ENCODE data around the gene NSUN6.
"Not testable (repeated sequence)": the region's sequence is repeated elsewhere in the genome, so short reads cannot be mapped to it uniquely, and the experiment has no call there.

Gene NSUN6

GRCh38 chr10:18608596-18608995 is 42.8 kb downstream of the NSUN6 start:
- intact Hi-C loops (cut with micrococcal nuclease) = no loop called here
- Mint-ChIP-seq H3K27me3 (no peaks in the 10 kb centered on the region), H3K9me3 (no peaks in the 10 kb centered on the region), H3K36me3 (ENCODE audit: low read depth) (peaks cover 38% of the 10 kb centered on the region), H3K27ac (no peak overlapping the region), H3K4me1 (ENCODE audit: low read depth) (no peaks in the 10 kb centered on the region), H3K4me3 (no peak overlapping the region)

DNA sequence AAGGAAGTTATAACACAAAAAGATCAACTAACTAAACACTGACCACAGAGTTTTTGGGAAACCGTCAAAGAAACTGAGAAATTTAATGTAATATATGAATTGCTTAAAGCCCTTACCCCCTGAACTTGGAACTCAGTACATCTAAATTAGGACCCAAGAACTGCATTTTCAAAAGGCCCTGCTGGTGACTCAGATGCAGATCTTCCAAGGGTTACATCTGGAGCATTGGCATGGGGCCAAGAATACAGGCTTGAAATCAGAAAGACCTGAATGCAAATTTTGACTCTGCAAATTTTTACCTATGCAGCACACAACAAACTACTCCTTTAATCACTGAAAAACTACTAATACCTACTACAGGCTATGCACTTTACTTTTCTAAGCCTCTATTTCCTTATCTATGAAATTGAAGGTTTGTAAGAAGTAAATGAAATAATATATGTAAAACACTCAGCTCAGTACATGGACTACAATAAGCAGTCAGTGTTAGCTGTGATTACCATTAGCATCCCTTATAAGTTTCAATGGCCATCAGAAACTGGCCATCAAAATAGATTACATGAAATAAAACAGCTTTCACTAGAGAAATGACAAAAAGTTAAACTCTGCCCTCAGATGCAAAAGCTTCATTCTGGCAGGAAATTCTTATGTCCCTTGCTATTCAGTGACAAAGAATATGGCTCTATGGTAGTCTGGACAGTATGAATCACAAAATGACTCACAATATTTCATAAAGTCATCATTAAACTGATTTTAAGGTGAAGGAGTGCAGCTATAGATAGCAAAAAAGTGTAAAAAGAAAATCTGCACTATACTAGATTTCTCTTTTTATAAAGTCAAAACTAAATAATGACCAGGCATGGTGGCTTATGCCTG is 43.6 kb downstream of the NSUN6 start:
- Mint-ChIP-seq H3K9me3 (no peaks in the 10 kb centered on the region), H3K36me3 (ENCODE audit: low read depth) (peaks cover 40% of the 10 kb centered on the region), H3K27me3 (no peaks in the 10 kb centered on the region), H3K4me3 (no peak overlapping the region), H3K4me1 (ENCODE audit: low read depth) (no peaks in the 10 kb centered on the region), H3K27ac (no peak overlapping the region)
- intact Hi-C loops (cut with micrococcal nuclease) = no loop called here

- H3K9me3 Mint-ChIP-seq = no peaks in the 10 kb centered on the region
- H3K27ac Mint-ChIP-seq = no peak overlapping the region
- H3K4me1 Mint-ChIP-seq (ENCODE audit: low read depth) = no peaks in the 10 kb centered on the region
- no peaks in the 10 kb centered on the region for H3K27me3 Mint-ChIP-seq
- H3K36me3 Mint-ChIP-seq (ENCODE audit: low read depth) = peaks cover 36% of the 10 kb centered on the region
- no peak overlapping the region for H3K4me3 Mint-ChIP-seq
- intact Hi-C loops (cut with micrococcal nuclease) = no loop called here
These were observed 45.2 kb downstream of the NSUN6 start for GRCh38 chr10:18606051-18606695.

GRCh38 chr10:18601321-18601720 is 50.1 kb downstream of the NSUN6 start:
- intact Hi-C loops (cut with micrococcal nuclease) = no loop called here

GRCh38 chr10:18599392-18599791 is 52.0 kb downstream of the NSUN6 start:
- Mint-ChIP-seq H3K27ac (no peak overlapping the region), H3K9me3 (no peaks in the 10 kb centered on the region), H3K36me3 (ENCODE audit: low read depth) (peaks cover 22% of the 10 kb centered on the region), H3K4me1 (ENCODE audit: low read depth) (no peaks in the 10 kb centered on the region), H3K27me3 (no peaks in the 10 kb centered on the region), H3K4me3 (no peak overlapping the region)
- intact Hi-C loops (cut with micrococcal nuclease) = no loop called here

More at GRCh38 chr10:18601321-18601720, 50.1 kb downstream of the NSUN6 start:
- Mint-ChIP-seq H3K4me1 (ENCODE audit: low read depth) (no peaks in the 10 kb centered on the region), H3K27me3 (no peaks in the 10 kb centered on the region), H3K27ac (no peak overlapping the region), H3K9me3 (no peaks in the 10 kb centered on the region), H3K36me3 (ENCODE audit: low read depth) (peaks cover 23% of the 10 kb centered on the region), H3K4me3 (no peak overlapping the region)

GRCh38 chr10:18594574-18595156 is 56.7 kb downstream of the NSUN6 start:
- peaks cover 46% of the 10 kb centered on the region for H3K36me3 Mint-ChIP-seq (ENCODE audit: low read depth)
- intact Hi-C loops (cut with micrococcal nuclease) = no loop called here

GRCh38 chr10:18591141-18591540 is 60.2 kb downstream of the NSUN6 start:
- H3K4me1 Mint-ChIP-seq (ENCODE audit: low read depth); H3K4me3 Mint-ChIP-seq; H3K27ac Mint-ChIP-seq; H3K27me3 Mint-ChIP-seq; intact Hi-C loops (cut with micrococcal nuclease): not testable (repeated sequence)
- peaks cover 26% of the 10 kb centered on the region for H3K9me3 Mint-ChIP-seq
- peaks cover 77% of the 10 kb centered on the region for H3K36me3 Mint-ChIP-seq (ENCODE audit: low read depth)

More at GRCh38 chr10:18594574-18595156, 56.7 kb downstream of the NSUN6 start:
- Mint-ChIP-seq H3K27ac (no peak overlapping the region), H3K9me3 (peaks cover 20% of the 10 kb centered on the region), H3K4me1 (ENCODE audit: low read depth) (no peaks in the 10 kb centered on the region), H3K4me3 (no peak overlapping the region), H3K27me3 (no peaks in the 10 kb centered on the region)

- intact Hi-C loops (cut with micrococcal nuclease); H3K4me3 Mint-ChIP-seq; H3K27ac Mint-ChIP-seq; H3K4me1 Mint-ChIP-seq (ENCODE audit: low read depth); H3K27me3 Mint-ChIP-seq: not testable (repeated sequence)
- Mint-ChIP-seq H3K36me3 (ENCODE audit: low read depth) (peaks cover 72% of the 10 kb centered on the region), H3K9me3 (peaks cover 24% of the 10 kb centered on the region)
These were observed 64.8 kb downstream of the NSUN6 start for GRCh38 chr10:18586637-18587036.

DNA sequence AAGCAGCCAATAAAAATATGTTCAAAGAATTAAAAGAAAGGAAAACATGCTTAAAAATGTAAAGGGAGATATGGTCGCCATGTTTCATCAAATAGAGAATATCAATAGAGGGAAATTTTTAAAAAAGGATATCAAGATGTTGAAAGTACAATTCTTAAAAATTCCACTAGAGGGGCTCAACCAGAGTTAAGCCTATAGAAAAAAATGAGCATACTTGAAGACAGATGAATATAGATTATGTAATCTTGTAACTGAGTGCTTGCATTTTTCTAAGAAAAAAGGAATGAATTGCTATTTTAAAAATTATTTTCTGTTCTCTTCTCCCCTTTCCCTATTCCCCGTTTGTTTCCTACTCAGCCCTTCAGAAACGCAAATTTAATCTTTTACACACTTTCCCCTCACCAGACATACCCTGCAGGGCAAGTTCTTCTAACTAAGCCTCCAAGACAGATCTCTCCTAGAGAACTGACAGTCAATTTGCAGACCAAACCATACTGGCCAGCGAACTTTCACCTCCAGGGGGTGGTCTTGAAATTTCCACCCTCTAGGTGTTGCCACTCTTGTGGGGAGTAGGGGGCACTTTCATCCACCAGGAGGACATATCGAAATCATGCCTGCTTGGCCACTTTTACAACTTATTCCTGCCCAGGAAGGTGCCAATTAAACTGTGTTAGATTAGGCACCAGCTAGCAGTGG is 67.7 kb downstream of the NSUN6 start:
- Mint-ChIP-seq H3K27ac (no peak overlapping the region), H3K36me3 (ENCODE audit: low read depth) (peaks cover 74% of the 10 kb centered on the region), H3K9me3 (peaks cover 22% of the 10 kb centered on the region), H3K4me3 (no peak overlapping the region), H3K27me3 (no peaks in the 10 kb centered on the region), H3K4me1 (ENCODE audit: low read depth) (no peaks in the 10 kb centered on the region)
- intact Hi-C loops (cut with micrococcal nuclease) = no loop called here

GRCh38 chr10:18582803-18583202 is 68.6 kb downstream of the NSUN6 start:
- Mint-ChIP-seq H3K4me3 (no peak overlapping the region), H3K4me1 (ENCODE audit: low read depth) (no peaks in the 10 kb centered on the region), H3K9me3 (peaks cover 31% of the 10 kb centered on the region), H3K36me3 (ENCODE audit: low read depth) (peaks cover 73% of the 10 kb centered on the region), H3K27ac (no peak overlapping the region), H3K27me3 (no peaks in the 10 kb centered on the region)
- intact Hi-C loops (cut with micrococcal nuclease) = no loop called here

DNA sequence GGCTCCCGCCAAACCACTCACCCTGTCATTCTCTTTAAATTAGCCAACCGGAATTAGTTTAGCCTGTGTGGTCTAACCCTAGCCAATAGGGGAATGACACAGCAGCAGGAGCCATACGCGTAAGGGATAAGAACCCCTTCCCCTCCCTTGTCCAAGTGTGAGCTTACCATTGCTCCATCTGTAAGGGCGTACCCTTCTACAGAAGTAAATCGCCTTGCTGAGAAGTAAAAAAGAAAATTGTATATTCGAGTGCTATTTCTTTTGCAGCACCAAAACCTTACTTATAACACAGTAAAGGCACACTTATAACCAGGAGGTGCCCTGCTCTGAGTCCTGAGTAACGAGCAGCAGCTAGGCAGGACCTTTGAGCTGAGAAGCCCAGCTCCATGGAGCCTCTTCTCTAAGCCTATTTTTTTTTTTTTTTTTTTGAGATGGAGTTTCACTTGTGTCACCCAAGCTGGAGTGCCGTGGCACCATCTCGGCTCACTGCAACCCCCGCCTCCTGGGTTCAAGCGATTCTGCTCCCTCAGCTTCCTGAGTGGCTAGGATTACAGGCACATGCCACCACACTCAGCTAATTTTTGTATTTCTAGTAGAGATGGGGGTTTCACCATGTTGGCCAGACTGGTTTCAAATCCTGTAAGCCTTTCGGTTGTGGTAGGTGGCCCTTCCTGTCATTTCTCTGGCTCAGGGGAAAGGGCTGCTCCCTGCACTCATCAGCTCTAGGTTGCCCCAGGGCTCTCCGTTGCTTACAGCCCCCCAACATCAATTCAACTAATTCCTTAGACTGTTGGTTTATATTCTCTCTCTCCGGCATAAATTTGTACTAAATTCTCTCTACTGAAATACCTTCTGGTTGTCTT is 73.3 kb downstream of the NSUN6 start:
- Mint-ChIP-seq H3K4me1 (ENCODE audit: low read depth) (no peaks in the 10 kb centered on the region), H3K36me3 (ENCODE audit: low read depth) (peaks cover 48% of the 10 kb centered on the region)

GRCh38 chr10:18576586-18576985 is 74.8 kb downstream of the NSUN6 start:
- intact Hi-C loops (cut with micrococcal nuclease) = no loop called here
- H3K4me3 Mint-ChIP-seq = no peak overlapping the region
- peaks cover 40% of the 10 kb centered on the region for H3K36me3 Mint-ChIP-seq (ENCODE audit: low read depth)
- no peak overlapping the region for H3K27ac Mint-ChIP-seq
- H3K9me3 Mint-ChIP-seq = peaks cover 32% of the 10 kb centered on the region
- no peaks in the 10 kb centered on the region for H3K4me1 Mint-ChIP-seq (ENCODE audit: low read depth)
- H3K27me3 Mint-ChIP-seq = no peaks in the 10 kb centered on the region

More for the DNA sequence above, 73.3 kb downstream of the NSUN6 start:
- Mint-ChIP-seq H3K27me3 (no peaks in the 10 kb centered on the region), H3K27ac (no peak overlapping the region), H3K4me3 (no peak overlapping the region), H3K9me3 (peaks cover 32% of the 10 kb centered on the region)
- intact Hi-C loops (cut with micrococcal nuclease) = no loop called here

DNA sequence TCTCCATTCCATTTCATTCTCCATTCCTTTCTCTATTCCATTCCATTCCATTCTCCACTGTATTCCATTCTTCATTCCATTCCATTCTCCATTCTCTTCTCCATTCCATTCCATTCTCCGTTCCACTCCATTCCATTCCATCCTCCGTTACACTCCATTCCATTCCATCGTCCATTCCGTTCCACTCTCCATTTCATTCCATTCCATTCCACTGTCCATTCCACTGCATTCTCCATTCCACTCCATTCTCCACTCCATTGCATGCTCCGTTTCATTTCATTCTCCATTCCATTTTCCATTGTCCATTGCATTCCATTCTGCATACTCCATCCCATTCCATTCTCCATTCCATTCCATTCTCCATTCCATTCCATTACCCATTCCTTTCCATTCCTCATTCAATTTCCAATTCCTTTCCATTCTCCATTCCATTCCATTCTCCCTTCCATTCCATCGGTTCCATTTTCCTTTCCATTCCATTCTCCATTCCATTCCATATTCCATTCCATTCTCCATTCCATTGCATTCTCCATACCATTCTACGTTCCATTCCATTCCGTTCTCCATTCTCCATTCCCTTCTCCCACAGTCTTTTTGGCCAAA is 78.3 kb downstream of the NSUN6 start:
- Mint-ChIP-seq H3K36me3 (ENCODE audit: low read depth) (peaks cover 7% of the 10 kb centered on the region), H3K27ac (no peak overlapping the region), H3K4me1 (ENCODE audit: low read depth) (no peaks in the 10 kb centered on the region), H3K9me3 (peaks cover 9% of the 10 kb centered on the region), H3K27me3 (no peaks in the 10 kb centered on the region), H3K4me3 (no peak overlapping the region)
- intact Hi-C loops (cut with micrococcal nuclease) = no loop called here
